ENCODE results near the gene DGKB.

DGKB gene

DNA sequence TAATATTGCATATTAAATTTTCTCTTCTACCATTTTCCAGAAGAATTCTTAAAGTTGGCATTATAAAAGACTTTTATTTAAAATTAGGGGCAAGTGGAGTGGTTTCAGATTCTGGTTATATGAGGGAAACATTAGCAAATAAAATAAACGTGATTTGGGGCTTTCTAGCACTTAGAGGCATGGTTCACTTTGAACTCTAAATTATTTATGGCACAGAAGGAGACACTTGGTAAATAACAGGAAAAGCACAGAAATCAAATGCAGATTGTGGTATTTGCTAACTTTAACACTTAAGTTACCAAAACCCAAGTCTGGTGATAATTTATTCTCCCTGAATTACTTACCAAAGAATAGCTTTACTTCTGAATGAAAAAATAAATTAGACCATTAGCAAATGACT is 778.6 kb downstream of the DGKB start:
- no peak for DNase-seq (ENCODE audit: low spot score)

DNA sequence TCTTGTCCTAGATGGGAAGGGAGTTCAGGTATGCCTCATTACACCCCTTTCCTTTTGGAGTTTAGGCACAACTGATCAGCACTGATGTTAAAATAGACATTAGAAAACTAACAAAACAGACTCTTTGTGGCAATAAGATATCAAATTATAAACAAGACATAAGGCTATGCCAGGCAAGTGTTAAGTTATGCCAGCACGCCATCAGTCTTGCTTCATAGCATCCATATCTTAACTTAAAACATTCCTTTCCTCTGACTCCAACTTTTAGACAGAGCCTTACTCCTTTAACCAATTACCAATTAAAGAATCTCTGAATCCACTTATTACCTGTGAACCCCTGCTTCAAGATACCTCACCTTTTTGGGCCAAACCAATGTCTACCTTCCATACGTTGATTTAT is 786.9 kb downstream of the DGKB start:
- DNase-seq (ENCODE audit: low spot score) = no peak

DNA sequence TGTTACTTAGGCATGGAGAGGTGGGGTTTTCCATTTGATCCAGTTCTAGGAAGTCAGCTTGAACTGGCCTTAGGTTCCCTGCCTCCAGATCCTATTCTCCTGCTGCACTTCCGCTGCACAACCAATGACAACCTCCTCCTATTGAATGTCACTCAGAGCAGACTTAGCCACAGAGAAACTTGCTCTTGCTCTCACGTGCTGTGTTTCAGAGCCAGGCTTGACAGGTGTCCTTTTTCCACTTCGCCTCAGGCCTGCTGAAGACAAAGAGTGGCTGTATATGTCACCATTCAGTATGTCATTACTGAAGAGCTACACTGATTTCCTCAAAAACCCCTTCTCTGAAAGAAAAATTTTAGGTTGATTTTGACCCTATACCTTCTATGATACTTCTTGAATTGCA is 797.7 kb downstream of the DGKB start:
- no peak for DNase-seq (ENCODE audit: low spot score)

DNA sequence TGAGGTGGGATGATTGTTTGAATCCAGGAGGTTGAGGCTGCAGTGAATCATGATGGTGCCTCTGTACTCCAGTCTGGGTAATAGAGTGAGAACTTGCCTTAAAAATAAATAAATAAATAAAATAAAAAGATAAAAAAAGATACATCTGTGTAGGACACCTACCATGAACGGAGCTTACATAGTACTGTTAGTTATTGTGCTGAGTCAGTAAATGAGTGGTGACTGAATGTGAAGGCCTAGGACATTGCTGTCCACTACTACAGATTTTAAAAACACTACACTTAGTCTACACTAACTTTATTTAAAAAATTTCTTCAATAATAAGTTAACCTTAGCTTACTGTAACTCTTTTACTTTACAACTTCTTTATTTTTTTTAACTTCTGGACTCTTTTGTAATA is 806.4 kb downstream of the DGKB start:
- DNase-seq (ENCODE audit: low spot score) = no peak

DNA sequence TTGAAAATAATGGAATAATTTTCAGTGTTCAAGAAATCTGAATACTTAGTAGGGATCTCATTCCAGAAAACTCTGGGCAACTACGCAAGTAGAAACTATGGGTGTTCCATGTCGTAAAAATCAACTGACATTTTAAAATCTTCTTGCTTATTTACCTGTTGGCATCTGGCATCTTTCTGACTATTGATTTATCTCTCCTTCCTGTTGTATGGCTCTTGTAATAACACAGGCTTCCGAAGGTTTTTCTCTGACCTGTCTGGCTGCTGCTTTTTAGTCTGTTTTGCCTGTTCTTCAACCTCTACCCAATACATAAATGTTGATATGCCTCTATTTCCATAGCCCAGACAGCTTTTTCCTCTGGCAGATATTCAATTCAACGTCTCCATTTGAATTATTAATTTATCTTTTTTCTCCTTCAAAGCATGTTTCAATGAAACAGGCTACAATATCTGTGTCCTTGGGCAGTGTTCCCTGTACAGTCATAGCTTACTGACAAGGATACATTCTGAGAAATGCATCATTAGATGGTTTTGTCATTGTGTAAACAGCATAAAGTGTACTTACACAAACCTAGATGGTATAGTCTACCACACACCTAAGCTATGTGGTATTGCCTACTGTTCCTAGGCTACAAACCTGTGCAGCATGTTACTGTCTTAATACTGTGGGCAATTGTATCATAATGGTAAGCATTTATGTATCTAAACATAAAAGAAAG is 807.2 kb downstream of the DGKB start:
- DNase-seq (ENCODE audit: low spot score) = no peak

All from GM03348 (cell line).